ENCODE measurements around the gene FAM156B.
"Not testable (repeated sequence)": the region's sequence is repeated elsewhere in the genome, so short reads cannot be mapped to it uniquely, and the experiment has no call there.

FAM156B gene, protein sequence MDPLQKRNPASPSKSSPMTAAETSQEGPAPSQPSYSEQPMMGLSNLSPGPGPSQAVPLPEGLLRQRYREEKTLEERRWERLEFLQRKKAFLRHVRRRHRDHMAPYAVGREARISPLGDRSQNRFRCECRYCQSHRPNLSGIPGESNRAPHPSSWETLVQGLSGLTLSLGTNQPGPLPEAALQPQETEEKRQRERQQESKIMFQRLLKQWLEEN

DNA sequence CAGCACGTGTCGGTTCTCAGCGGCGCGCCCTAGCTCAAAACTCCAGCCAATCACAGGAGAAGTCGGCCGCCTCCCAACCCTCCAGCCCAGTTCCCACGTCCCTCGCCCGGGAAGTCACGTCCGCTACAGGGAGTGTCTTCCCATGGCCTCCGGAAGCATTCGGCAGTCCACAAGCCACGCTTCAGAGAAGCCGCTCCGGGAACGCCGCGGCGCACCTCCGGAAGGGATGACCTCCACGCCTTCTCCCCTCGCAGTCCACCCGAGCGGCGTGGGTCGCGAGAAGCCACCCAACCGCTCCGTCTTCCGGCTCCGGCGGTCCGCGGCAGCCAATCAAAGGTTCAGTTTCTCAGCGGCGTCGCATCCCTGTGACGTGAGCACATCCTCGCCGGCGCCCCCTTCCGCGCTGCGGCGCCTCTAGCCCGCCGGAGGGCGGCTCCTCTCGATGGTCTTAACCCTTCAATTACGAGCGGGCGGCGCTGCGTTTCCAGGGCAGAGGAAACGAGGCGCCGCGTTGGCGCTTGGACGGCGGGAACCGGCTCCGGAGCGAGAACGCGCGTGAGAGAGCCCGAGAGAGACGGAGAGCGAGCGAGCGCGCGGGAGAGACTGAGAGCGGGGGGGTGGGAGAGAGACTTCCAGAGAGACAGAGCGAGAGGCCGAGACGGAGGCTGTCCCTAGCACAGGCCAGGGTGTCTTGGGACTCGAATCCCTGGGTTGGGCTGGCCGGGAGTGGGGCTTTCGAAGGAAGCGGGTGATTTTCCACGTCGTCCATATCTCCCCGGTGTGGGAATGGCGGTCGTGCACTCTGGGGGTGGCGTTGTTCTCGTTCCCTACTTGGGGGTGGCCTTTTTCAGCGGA is at the start of gene FAM156B:
Gene FAM156B, plus strand, starts transcription at position 476 of the 855 bp plus-strand sequence. CDS start 9,896 bp downstream, outside the sequence.
- POLR2A ChIA-PET, result not testable (repeated sequence)

DNA sequence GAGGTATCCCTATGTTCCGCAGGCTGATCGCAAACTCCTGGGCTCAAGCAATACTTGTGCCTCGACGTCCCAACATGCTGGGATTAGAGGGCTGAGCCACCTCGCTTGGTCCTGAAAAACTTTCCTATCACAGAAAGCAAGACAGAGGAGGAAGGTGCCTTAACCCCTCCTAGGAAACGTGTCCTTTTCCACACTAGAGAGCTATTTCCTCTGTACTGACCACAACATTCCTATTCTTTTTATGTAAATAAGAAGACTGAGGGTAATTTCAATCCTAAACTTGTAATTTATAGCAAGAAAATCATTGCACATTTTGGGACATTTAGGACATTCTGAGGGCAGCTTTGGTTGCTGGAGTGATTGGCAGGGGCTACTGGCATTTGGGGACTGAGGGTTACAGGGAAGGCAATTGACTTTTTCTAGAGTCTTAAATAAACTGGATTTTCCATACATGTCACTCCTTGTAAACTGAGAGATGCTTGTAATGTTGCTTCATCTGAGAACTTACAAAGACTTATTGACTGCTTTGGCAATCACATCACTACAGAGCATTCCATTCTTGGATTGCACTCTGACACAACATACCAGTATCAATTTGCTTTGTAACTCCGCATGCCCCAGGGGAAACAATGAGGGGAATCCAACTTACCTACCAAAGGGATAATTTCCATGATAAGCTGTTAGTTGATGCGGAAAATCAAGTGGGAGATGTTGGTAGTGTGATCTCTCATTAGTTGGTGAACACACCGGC is 44.8 kb upstream of the FAM156B start:
- TF ChIP-seq, protein P1, sequence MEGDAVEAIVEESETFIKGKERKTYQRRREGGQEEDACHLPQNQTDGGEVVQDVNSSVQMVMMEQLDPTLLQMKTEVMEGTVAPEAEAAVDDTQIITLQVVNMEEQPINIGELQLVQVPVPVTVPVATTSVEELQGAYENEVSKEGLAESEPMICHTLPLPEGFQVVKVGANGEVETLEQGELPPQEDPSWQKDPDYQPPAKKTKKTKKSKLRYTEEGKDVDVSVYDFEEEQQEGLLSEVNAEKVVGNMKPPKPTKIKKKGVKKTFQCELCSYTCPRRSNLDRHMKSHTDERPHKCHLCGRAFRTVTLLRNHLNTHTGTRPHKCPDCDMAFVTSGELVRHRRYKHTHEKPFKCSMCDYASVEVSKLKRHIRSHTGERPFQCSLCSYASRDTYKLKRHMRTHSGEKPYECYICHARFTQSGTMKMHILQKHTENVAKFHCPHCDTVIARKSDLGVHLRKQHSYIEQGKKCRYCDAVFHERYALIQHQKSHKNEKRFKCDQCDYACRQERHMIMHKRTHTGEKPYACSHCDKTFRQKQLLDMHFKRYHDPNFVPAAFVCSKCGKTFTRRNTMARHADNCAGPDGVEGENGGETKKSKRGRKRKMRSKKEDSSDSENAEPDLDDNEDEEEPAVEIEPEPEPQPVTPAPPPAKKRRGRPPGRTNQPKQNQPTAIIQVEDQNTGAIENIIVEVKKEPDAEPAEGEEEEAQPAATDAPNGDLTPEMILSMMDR (IDR thresholded peaks at IDR 0.05; ENCODE audit: control extremely low read depth, extremely low read depth, low read depth, missing control alignments), result no peak
- ChIA-PET POLR2A (no interaction called here), CTCF (no interaction called here)
- no peak for DNase-seq (ENCODE audit: extremely low spot score)

More for the DNA sequence above, at the start of gene FAM156B:
- DNase-seq (ENCODE audit: extremely low spot score); CTCF ChIA-PET: not testable (repeated sequence)

DNA sequence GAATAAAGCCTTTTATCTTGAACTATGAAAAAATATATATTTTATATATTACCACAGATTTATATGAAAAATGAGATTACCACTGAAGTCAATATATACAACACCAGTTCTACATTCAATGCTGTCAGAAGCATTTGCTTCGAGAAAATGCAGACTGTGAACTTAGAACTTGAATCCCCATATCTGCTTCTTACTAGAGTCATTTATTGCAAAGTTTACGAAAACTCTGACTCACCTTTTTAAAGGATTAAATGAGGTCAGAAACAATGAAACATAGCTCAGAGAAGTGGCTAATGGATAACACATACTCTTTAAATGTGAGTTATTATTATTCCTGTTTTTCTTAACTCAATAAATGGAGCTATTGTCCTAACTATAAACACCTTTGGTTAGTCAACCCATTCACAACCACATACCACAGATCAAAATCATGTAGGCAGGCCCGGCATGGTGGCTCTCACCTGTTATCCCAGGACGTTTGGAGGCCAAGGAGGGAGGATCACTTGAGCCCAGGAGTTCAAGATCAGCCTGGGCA is 40.1 kb upstream of the FAM156B start:
- POLR2A ChIA-PET; CTCF ChIA-PET; DNase-seq (ENCODE audit: extremely low spot score): not testable (repeated sequence)

DNA sequence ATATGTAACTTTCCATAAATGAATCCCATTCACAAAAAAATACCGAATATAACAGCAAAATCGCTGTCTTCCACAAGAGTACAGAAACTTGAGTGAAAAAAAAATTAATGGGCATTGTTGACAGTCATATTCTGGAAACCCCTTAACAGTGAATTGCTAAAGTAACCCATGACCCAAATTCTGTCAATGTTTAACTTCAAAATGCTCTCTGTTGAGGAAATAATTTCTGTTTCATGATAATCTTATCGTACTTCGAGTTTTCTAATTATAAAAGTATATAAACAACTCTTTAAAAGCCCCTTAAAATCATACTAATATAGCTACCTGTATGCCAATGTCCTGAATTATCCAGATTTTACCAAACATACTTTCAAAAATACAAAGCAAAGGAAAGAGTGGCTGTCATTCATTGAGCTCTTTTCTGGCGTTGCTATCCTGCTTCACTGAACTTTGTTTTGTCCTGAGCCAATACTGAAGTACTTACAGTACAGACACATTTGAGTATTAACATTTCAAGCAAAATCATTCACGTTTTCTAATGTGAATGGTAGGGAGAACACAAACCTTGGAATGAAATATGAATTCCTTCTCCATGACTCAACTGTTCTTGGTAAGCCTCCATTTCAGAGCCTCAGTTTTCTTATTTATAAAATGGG is 31.7 kb upstream of the FAM156B start:
- CTCF ChIA-PET, result no interaction called here
- no peak for DNase-seq (ENCODE audit: extremely low spot score)
- TF ChIP-seq, protein P1 (IDR thresholded peaks at IDR 0.05; ENCODE audit: control extremely low read depth, extremely low read depth, low read depth, missing control alignments), result no peak
- POLR2A ChIA-PET, result no interaction called here

DNA sequence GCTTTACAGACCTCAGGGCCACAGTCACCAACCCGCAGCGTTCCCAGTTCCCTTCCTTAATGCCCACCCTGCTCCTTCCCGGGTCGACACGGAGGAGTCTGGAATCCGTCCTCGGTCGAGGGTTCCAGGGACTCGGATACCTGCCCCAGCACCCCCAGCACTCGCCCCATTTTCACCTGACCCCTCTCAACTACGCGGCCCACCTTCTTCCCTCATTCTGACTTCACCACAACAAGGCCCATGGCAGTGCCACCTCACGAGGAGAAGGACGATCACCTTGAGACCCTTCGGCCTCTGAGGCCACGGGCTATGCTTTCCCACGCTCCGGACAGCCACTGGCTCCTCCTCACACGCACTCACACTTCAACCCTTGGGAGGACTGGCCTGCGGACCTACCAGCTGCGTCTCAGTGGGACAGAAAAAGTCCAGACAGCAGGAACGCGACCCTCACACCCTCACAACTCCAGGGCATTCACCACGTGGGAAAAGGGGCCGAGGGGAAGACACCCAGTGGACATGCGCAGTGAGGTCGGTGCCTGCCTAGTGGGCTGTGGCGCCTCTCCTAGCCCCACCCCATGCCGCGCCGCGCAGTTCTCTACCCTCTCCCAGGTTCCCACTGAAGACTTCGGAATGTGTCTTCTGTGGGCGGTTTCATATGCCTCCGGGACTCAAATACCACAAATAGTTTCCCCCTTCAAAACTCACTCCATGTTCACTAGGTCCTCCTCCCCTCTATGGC is 29.4 kb upstream of the FAM156B start, which contains the start of gene XAGE3:
Gene XAGE3, minus strand, starts transcription at position 474 of the 739 bp plus-strand sequence. CDS start 950 bp downstream, outside the sequence.
- DNase-seq (ENCODE audit: extremely low spot score), result no peak
- ChIA-PET POLR2A (no interaction called here), CTCF (no interaction called here)
- TF ChIP-seq, protein P1 (IDR thresholded peaks at IDR 0.05; ENCODE audit: control extremely low read depth, extremely low read depth, low read depth, missing control alignments), result no peak

DNA sequence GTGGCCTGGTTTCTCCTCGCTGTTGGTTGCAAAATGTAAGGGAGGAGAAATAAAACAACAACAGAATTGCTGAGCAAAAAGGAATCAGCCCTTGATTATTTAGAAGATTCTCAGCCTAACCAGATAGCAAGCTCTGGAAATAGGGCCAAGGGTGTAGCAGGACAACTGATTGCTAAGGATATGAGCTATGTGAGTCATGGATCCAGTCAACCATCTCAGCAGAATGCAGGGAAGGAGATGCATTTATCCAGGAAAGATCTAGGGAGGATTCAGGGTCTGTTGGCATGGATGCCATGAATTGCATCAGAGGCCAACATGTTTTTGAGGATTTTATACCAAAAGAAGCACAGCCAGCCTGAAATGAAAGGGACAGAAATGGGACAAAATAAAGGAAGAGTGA is 27.1 kb upstream of the FAM156B start:
- TF ChIP-seq, protein P1 (IDR thresholded peaks at IDR 0.05; ENCODE audit: control extremely low read depth, extremely low read depth, low read depth, missing control alignments), result no peak
- no peak for DNase-seq (ENCODE audit: extremely low spot score)
- ChIA-PET CTCF (no interaction called here), POLR2A (no interaction called here)

DNA sequence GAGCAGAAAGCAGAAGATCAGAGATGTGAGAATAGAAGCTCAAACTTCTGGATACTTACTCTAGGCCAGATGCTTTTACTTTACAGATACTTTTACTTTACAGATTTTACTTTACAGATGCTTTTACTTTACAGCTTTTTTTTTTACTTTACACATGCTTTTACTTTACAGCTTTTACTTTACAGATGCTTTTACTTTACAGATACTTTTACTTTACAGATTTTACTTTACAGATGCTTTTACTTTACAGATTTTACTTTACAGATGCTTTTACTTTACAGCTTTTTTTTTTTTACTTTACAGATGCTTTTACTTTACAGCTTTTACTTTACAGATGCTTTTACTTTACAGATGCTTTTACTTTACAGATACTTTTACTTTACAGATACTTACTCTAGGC is 23.3 kb upstream of the FAM156B start:
- POLR2A ChIA-PET; CTCF ChIA-PET; DNase-seq (ENCODE audit: extremely low spot score): not testable (repeated sequence)
